HepG2 (cell line): Measurements from ENCODE around the gene NME2.

Experiments
- SMARCE1 ChIP-seq: fragments of 450-650 bp; IDR thresholded peaks from 2 replicates; pipeline ENCODE4 v1.6.1; 2017; ENCODE audit warnings: borderline replicate concordance
- ZNF567 ChIP-seq: sonication (generic); formaldehyde crosslinking; IDR thresholded peaks from 2 replicates; pipeline ENCODE4 v1.8.1; 2023; ENCODE audit warnings: mild to moderate bottlenecking, missing genetic modification reagents, borderline replicate concordance

- TF ChIP-seq ZNF567 (CRISPR knock-in tag) (no peak), SMARCE1 (no peak)
Measured at GRCh38 chr17:51133365-51133764, 32.8 kb upstream of the NME2 start.
